ENCODE data around the gene ELMO1. TPM values are rescaled to one million over a fixed set of nuclear protein-coding genes. Genes with fewer than 3 reads are reported as not detected.

ELMO1 gene
- total RNA-seq, 1 experiment from 2014 or later = 7.8 TPM

DNA sequence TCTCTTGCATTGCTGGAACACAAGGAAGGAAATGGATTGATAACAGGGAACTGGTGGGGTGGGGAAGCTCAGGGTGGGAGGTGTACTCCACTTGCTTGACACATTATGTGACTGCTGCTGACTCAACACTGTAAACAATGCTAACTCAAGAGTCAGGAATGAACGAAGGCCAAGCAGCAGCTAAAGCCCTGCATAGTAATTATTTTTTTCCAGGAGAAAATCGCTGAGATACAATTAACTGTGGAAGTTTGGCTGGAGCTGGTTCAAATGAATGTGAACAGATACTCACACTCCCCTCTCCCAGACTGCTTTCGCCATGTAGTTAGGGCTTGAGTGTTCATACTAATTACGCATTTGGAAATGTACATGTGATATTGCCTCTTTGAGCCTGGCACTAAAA is 553.5 kb downstream of the ELMO1 start:
- no peaks in the 10 kb centered on the region for H3K79me1 ChIP-seq (ENCODE audit: insufficient read depth, low read depth, low read length, poor library complexity, severe bottlenecking)
- no peaks in the 10 kb centered on the region; a peak in 1 of 7 replicates for H3K36me3 Mint-ChIP-seq (ENCODE audit: insufficient read depth in 1 of 3, low read depth in 3 of 3)
- no peak overlapping the region for H4K8ac ChIP-seq (replicated peaks; ENCODE audit: insufficient read length, low read depth, low read length)
- H3K9me3 Mint-ChIP-seq = no peaks in the 10 kb centered on the region
- no peak overlapping the region for H3K18ac ChIP-seq (ENCODE audit: insufficient read length, low read depth, low read length)
- H3K27me3 Mint-ChIP-seq (ENCODE audit: low read depth) = no peaks in the 10 kb centered on the region; the same call in 1 of the 2 replicates
- no peak overlapping the region for H3K56ac ChIP-seq (ENCODE audit: insufficient read length, low read depth, low read length)
- no CpG with 5 or more reads among the region's 4 CpGs for WGBS (ENCODE audit: extremely low coverage, insufficient read length, low lambda C conversion rate)
- H4K5ac ChIP-seq (ENCODE audit: insufficient read length, low read depth, low read length) = no peak overlapping the region
- no peak overlapping the region for H3K9ac ChIP-seq (ENCODE audit: extremely low read depth, insufficient read length, low read length)
- no peak overlapping the region for H2AFZ ChIP-seq (ENCODE audit: low read length)
- no peak overlapping the region for H3T11ph ChIP-seq (ENCODE audit: low read length)
- H2BK120ac ChIP-seq (ENCODE audit: low read depth, low read length, poor library complexity, severe bottlenecking) = no peak overlapping the region
- H2BK12ac ChIP-seq (ENCODE audit: insufficient read length, low read depth, low read length) = no peak overlapping the region
- no peak overlapping the region for H2BK20ac ChIP-seq (ENCODE audit: low read depth, low read length, poor library complexity, severe bottlenecking)
- TF ChIP-seq, protein P1, sequence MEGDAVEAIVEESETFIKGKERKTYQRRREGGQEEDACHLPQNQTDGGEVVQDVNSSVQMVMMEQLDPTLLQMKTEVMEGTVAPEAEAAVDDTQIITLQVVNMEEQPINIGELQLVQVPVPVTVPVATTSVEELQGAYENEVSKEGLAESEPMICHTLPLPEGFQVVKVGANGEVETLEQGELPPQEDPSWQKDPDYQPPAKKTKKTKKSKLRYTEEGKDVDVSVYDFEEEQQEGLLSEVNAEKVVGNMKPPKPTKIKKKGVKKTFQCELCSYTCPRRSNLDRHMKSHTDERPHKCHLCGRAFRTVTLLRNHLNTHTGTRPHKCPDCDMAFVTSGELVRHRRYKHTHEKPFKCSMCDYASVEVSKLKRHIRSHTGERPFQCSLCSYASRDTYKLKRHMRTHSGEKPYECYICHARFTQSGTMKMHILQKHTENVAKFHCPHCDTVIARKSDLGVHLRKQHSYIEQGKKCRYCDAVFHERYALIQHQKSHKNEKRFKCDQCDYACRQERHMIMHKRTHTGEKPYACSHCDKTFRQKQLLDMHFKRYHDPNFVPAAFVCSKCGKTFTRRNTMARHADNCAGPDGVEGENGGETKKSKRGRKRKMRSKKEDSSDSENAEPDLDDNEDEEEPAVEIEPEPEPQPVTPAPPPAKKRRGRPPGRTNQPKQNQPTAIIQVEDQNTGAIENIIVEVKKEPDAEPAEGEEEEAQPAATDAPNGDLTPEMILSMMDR (conservative IDR thresholded peaks at IDR 0.05) = no peak
- H3K4me2 ChIP-seq (ENCODE audit: insufficient read depth, insufficient read length, low read length) = no peak overlapping the region
- no peak overlapping the region for H3K23ac ChIP-seq (ENCODE audit: insufficient read length, low read depth, low read length)
- no peak overlapping the region for H3K14ac ChIP-seq (ENCODE audit: insufficient read depth, low read length)
- H3K4ac ChIP-seq (ENCODE audit: low read depth, low read length) = no peak overlapping the region
- no peaks in the 10 kb centered on the region for H3K4me1 ChIP-seq (ENCODE audit: insufficient read depth, low read length)
- no peaks in the 10 kb centered on the region for H3K9me3 ChIP-seq (ENCODE audit: control insufficient read depth, low read depth, low read length)
- H3K23me2 ChIP-seq (ENCODE audit: insufficient read length, low read depth, low read length, poor library complexity, severe bottlenecking) = no peaks in the 10 kb centered on the region
- H3K4me1 Mint-ChIP-seq = peaks cover 0 to 2% of the 10 kb centered on the region in 2 experiments; a peak in 1 of 4 replicates
- H2BK15ac ChIP-seq (ENCODE audit: low read depth, low read length) = no peak overlapping the region
- H2BK5ac ChIP-seq (ENCODE audit: insufficient read length, low read length) = no peak overlapping the region
- DNase-seq = no peak
- no peak overlapping the region for H3K27ac ChIP-seq (ENCODE audit: insufficient read length, low read depth, low read length)
- H3K79me2 ChIP-seq (ENCODE audit: insufficient read depth, low read length) = no peaks in the 10 kb centered on the region
- no peaks in the 10 kb centered on the region for H4K20me1 ChIP-seq (ENCODE audit: control insufficient read depth, insufficient read depth, insufficient read length)
- no peaks in the 10 kb centered on the region for H3K27me3 ChIP-seq (ENCODE audit: insufficient read depth, low read length)
- no peak overlapping the region for H4K91ac ChIP-seq (ENCODE audit: insufficient read length, low read depth, low read length)
- no peak overlapping the region for H3K27ac Mint-ChIP-seq
- no peak overlapping the region for H2AK5ac ChIP-seq (ENCODE audit: insufficient read length, low read length)
- H3K4me3 Mint-ChIP-seq = no peak overlapping the region
